ENCODE results near the gene CAMTA2.

The CAMTA2 gene

DNA sequence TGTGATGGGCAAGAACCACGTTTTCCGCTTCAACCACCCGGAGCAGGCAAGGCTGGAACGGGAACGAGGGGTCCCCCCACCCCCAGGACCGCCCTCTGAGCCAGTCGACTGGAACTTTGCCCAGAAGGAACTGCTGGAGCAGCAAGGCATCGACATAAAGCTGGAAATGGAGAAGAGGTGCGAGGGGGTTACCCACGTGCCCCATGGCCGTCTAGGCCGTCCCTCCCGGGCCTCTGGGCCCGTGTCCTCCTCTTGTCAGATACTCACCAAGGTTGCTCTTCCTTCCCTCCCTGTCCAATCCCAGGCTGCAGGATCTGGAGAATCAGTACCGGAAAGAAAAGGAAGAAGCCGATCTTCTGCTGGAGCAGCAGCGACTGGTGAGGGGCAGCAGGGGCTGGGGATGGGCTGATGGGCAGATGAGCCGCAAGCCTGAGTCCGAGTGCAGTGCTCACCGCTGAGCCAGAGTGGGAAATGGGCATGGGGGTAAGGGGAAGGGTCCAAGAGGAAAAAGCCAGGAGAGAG is 33.1 kb upstream of the CAMTA2 start:
- DNase-seq (ENCODE audit: low spot score) = no peak

GRCh38 chr17:5019475-5019956 is 32.0 kb upstream of the CAMTA2 start:
- TF ChIP-seq CTCF (IDR thresholded peaks at IDR 0.05; ENCODE audit: extremely low read depth, missing control alignments) = no peak
- DNase-seq (ENCODE audit: low spot score) = peak; percentile 60

More for the DNA sequence above, 33.1 kb upstream of the CAMTA2 start:
- TF ChIP-seq CTCF (IDR thresholded peaks at IDR 0.05; ENCODE audit: extremely low read depth, missing control alignments) = no peak

GRCh38 chr17:5014357-5014756 is 26.9 kb upstream of the CAMTA2 start:
- no peak for DNase-seq (ENCODE audit: low spot score)
- TF ChIP-seq CTCF (IDR thresholded peaks at IDR 0.05; ENCODE audit: extremely low read depth, missing control alignments) = no peak

GRCh38 chr17:5011928-5012327 is 24.5 kb upstream of the CAMTA2 start:
- no peak for TF ChIP-seq CTCF (IDR thresholded peaks at IDR 0.05; ENCODE audit: extremely low read depth, missing control alignments)
- DNase-seq (ENCODE audit: low spot score) = peak; percentile 66

DNA sequence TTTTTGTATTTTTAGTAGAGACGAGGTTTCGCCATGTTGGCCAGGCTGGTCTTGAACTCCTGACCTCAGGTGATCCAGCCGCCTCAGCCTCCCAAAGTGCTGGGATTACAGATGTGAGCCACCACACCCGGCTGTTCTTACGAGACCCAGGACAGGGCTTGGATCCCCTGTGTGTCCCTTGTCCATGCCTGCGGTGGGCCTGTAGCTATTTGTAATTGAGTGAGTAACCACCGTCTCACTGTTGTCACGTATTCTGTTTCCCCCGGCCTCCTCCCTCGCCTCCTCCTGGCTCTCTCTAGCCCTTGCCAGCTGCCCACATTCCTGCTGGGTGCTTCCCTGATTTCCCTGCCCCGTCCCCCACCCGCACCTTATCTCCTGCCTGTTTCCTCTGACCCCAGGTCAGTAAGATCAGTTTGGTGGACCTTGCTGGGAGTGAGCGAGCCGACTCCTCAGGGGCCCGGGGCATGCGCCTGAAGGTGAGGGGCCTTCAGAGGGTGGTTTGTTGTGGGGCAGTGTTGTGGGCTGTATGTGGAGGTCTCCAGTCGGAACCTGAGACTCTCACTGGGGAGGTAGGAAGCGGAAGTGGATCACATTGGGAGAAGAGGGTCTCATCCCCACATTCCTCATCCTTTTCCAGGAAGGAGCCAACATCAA is 15.9 kb upstream of the CAMTA2 start:
- no peak for DNase-seq (ENCODE audit: low spot score)
- no peak for TF ChIP-seq CTCF (IDR thresholded peaks at IDR 0.05; ENCODE audit: extremely low read depth, missing control alignments)

DNA sequence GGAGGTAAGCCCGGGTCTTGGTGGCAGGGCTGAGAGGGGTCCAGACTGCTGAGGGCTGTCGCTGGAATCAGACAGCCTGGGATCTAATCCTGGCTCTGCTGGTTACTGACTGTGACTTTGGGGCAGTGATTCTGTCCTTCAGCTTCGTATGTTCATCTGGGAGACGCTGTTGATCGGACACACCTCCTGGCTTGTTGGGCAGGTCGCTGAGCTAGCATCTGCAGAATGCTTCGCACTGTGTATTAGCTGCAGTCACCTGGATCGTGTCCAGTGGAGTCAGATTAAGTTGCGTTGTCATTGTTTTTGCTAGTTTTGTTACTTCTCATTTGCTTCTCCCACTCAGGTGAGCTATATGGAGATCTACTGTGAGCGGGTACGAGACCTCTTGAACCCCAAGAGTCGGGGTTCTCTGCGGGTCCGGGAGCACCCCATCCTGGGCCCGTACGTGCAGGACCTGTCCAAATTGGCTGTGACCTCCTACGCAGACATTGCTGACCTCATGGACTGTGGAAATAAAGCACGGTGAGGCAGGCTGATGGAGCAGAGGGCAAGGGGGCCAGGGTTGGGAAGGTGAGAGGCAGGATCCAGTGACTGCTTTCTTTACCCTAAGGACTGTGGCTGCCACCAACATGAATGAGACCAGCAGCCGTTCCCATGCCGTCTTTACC is 14.8 kb upstream of the CAMTA2 start:
- TF ChIP-seq CTCF (IDR thresholded peaks at IDR 0.05; ENCODE audit: extremely low read depth, missing control alignments) = no peak
- no peak for DNase-seq (ENCODE audit: low spot score)

DNA sequence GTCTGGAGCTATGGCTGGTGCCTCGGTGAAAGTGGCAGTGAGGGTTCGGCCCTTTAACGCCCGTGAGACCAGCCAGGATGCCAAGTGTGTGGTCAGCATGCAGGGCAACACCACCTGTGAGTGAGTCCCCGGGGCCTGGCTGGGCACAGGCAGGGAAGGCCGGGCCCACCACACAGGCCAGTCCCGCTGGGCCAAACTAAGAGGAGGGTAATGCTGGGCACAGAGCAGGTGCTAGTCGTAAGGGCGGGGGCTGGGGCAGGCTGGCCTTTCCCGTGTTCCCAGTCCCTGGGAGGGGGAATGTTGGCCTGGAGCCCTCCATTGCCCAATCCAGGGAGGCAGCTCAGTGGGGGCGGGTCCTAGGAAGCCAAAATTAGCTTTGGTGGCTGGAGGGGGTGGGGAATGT is 12.8 kb upstream of the CAMTA2 start:
- DNase-seq (ENCODE audit: low spot score) = no peak
- no peak for TF ChIP-seq CTCF (IDR thresholded peaks at IDR 0.05; ENCODE audit: extremely low read depth, missing control alignments)

All from GM20000 (cell line).